Esophagus squamous epithelium (tissue), 4 donors: ENCODE measurements around the gene FAM241A.

Experiments used
- POLR2A ChIP-seq, 4 donors: fragments of 450-650 bp; IDR thresholded peaks; one replicate each; pipeline ENCODE4 v1.6.1; 2017; ENCODE audit warnings: antibody characterized with exemption in 4 of 4, mild to moderate bottlenecking in 4 of 4, moderate library complexity in 3 of 4
- TF ChIP-seq, protein P1 (sequence below), 6 experiments: fragments of 450-650 bp in 4 of 6; fragments of 200-600 bp in 2 of 6; sonication (generic) in 2 of 6; IDR thresholded peaks; one replicate each; pipeline ENCODE4 v1.5.1; 2016 to 2019; ENCODE audit warnings: antibody characterized with exemption in 6 of 6, mild to moderate bottlenecking in 4 of 6, moderate library complexity in 4 of 6

DNA sequence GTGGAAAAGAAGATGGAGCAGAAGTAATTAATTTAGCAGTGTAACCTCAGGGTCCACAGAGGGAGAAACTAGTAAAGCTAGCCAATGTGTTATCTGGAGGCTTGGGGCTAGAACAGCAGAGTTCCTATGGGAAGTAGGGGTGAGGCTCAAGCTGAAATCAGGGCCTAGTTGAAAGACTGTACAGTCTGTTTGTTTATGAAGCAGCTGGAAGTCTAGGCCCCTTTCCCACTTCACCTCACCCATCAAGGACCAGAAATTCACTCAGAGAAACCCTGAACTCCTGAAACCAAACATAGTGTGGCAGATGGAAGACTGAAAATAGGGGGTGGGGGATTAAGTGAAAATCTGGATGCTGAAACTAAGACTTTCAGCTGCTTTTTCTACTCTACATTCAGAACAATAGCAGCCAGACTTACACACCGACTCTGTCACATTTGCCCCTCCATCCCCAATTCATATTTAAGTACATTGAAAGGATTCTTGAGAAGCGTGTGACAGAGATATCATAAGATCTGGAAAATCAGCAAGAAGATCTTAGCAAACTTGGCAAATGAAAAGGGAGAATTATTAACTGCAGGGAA, 32.6 kb upstream of the FAM241A start:
- TF ChIP-seq POLR2A (IDR thresholded peaks at IDR 0.05), result no peak
- TF ChIP-seq, protein P1, sequence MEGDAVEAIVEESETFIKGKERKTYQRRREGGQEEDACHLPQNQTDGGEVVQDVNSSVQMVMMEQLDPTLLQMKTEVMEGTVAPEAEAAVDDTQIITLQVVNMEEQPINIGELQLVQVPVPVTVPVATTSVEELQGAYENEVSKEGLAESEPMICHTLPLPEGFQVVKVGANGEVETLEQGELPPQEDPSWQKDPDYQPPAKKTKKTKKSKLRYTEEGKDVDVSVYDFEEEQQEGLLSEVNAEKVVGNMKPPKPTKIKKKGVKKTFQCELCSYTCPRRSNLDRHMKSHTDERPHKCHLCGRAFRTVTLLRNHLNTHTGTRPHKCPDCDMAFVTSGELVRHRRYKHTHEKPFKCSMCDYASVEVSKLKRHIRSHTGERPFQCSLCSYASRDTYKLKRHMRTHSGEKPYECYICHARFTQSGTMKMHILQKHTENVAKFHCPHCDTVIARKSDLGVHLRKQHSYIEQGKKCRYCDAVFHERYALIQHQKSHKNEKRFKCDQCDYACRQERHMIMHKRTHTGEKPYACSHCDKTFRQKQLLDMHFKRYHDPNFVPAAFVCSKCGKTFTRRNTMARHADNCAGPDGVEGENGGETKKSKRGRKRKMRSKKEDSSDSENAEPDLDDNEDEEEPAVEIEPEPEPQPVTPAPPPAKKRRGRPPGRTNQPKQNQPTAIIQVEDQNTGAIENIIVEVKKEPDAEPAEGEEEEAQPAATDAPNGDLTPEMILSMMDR (IDR thresholded peaks at IDR 0.05), result no peak
